ENCODE data around the gene KCNJ16. TPM values are rescaled to one million over a fixed set of nuclear protein-coding genes. Genes with fewer than 3 reads are reported as not detected.

The KCNJ16 gene
- total RNA-seq, 4 donors from 2014 or later: 0.57 to 0.67 TPM; not detected in 2

DNA sequence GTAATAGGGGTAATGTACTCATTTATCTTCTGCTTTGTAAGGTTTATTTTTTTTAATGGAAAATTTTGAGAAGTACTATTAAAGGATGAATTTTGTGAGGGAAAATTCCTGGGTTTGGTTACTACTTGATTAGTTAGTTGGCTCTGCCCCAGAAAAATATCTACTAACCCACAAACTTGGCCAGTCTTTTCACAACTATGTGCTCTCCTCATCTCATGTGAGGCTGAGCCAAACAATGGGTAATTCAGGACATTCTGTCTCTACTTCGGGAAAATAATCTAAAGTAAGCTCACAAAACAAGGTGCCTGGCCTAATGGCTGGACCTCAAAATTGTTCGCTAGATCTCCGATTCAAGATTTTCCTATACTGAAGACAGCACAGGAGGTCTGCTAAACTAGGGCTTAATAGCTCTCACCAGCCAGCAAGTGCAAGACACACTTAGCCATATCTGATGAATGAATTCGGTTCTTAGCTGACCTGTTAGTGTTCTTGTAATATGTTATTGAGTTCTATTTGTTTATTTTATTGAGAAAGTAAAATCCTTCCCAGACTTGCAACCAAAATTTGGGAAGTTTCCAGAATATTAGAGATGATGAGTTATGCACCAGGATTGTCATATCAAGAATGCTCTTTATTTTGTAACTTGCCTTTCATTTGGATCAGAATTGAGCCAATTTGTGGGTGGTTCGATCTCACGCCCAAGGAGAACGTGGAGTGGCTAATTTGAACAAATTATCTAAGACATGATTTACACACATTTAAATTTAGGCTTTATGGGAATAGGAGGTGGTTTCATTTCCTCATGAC is 5.7 kb downstream of the KCNJ16 start:
- no peaks in the 10 kb centered on the region for H3K9me3 ChIP-seq
- no peak overlapping the region for H3K4me3 ChIP-seq
- no peaks in the 10 kb centered on the region for H3K4me1 ChIP-seq
- TF ChIP-seq, protein P1, sequence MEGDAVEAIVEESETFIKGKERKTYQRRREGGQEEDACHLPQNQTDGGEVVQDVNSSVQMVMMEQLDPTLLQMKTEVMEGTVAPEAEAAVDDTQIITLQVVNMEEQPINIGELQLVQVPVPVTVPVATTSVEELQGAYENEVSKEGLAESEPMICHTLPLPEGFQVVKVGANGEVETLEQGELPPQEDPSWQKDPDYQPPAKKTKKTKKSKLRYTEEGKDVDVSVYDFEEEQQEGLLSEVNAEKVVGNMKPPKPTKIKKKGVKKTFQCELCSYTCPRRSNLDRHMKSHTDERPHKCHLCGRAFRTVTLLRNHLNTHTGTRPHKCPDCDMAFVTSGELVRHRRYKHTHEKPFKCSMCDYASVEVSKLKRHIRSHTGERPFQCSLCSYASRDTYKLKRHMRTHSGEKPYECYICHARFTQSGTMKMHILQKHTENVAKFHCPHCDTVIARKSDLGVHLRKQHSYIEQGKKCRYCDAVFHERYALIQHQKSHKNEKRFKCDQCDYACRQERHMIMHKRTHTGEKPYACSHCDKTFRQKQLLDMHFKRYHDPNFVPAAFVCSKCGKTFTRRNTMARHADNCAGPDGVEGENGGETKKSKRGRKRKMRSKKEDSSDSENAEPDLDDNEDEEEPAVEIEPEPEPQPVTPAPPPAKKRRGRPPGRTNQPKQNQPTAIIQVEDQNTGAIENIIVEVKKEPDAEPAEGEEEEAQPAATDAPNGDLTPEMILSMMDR (IDR thresholded peaks at IDR 0.05): no peak
- no peak for TF ChIP-seq POLR2A (IDR thresholded peaks at IDR 0.05)
- H3K36me3 ChIP-seq: no peaks in the 10 kb centered on the region
- H3K27me3 ChIP-seq: no peaks in the 10 kb centered on the region
- no peak overlapping the region for H3K27ac ChIP-seq
- no peak for DNase-seq

DNA sequence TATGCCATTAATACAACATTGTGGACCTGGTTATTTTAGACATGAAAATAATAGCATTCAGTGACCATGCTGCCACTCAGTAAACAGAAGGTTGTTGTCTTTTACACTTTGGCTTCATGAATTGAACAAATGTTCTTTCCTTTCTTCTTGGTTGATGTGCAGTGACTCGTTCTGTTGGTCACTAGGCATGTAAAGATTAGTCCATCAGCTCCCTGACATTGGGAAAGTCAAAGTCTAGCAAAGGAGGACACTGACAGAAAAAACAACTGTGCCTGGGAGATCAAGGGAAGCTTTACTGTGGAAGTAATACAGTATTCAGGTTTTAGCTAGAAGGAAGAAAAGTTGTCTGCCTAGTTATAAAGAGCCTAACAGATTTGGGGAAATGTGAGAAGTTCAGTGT is 6.9 kb downstream of the KCNJ16 start:
- Histone ChIP-seq H3K4me3 (no peak overlapping the region), H3K9me3 (no peaks in the 10 kb centered on the region), H3K27me3 (no peaks in the 10 kb centered on the region), H3K36me3 (no peaks in the 10 kb centered on the region), H3K27ac (no peak overlapping the region), H3K4me1 (no peaks in the 10 kb centered on the region)
- no peak for TF ChIP-seq POLR2A (IDR thresholded peaks at IDR 0.05)
- TF ChIP-seq, protein P1 (IDR thresholded peaks at IDR 0.05): no peak
- no peak for DNase-seq

DNA sequence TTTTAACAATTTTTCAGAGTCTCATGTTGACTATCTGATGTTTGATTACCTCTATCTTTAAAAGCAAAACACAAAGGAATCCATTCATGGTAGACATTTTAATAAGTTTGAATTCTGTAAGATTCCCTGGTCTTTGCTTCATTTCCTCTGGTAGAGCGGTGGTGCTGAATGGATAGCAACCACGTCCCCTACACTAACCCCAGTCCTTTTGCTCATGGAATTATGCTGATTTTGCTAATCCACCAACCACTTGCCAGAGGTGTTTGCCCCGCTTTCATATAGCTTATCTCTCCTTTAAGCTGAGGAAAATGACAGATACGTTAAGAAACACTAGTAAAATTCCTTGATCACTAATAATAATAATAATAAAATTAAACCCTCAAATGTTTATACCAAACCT is 9.5 kb downstream of the KCNJ16 start:
- H3K27ac ChIP-seq: no peak overlapping the region
- no peak overlapping the region for H3K4me3 ChIP-seq
- no peaks in the 10 kb centered on the region for H3K27me3 ChIP-seq
- no peaks in the 10 kb centered on the region for H3K36me3 ChIP-seq
- no peaks in the 10 kb centered on the region for H3K9me3 ChIP-seq
- no peak for DNase-seq
- H3K4me1 ChIP-seq: no peaks in the 10 kb centered on the region
- no peak for TF ChIP-seq POLR2A (IDR thresholded peaks at IDR 0.05)
- TF ChIP-seq, protein P1 (IDR thresholded peaks at IDR 0.05): no peak

DNA sequence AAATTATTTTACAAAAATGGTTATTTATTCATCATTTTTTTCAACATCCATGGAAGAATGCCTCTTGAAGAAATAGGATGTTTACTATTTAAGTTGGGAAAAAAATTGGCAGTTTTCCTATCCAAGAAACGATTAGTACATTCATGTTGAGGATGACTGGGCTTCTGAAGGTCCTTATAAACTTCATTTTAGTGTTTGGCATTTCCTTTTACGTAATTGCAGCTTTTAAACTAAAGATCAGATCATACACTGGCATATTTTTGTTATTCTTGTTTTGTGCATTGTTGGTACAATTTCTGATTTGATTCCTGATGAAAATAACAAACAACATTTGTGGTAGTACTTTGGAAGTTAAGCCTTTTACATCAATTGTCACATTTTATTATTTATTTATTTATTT is 11.5 kb downstream of the KCNJ16 start:
- Histone ChIP-seq H3K27ac (no peak overlapping the region), H3K4me3 (no peak overlapping the region)
- DNase-seq: no peak

DNA sequence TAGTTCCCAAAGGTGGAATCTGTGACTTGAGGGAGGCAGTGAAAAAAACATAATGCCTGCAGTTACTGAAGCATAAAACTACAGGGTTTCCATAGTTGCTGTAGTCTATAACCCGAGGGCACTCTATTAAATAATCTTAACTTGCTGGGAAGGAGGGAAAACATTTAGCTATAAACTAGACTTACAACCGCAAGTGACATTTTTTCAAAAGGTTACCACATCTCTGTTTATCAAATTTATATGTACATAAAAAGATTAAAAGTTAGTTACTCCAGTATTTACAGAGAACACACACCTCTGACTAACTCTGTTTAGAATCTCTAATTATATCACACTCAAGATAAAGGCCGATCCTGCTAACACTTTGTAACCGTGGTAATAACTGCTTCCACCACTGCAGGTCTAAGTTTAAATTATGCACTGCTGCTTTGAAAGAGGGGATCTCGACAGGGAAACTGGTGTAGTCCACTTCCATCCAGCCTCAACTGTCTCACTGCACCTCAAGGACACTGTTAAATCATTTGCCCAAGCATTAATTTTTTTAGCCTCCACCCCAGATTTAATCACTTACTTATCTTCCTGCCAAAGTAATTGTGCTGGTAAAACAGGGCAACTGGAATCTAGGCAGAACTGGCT is 14.6 kb downstream of the KCNJ16 start:
- no peak overlapping the region for H3K4me3 ChIP-seq
- H3K4me1 ChIP-seq: no peaks in the 10 kb centered on the region
- H3K27me3 ChIP-seq: no peaks in the 10 kb centered on the region
- DNase-seq: no peak
- H3K9me3 ChIP-seq: no peaks in the 10 kb centered on the region
- no peaks in the 10 kb centered on the region for H3K36me3 ChIP-seq
- TF ChIP-seq, protein P1 (IDR thresholded peaks at IDR 0.05): peak in 2 of 6 experiments; percentile 9 to 23
- no peak for TF ChIP-seq POLR2A (IDR thresholded peaks at IDR 0.05)
- no peak overlapping the region for H3K27ac ChIP-seq

More for the DNA sequence above, 11.5 kb downstream of the KCNJ16 start:
- Histone ChIP-seq H3K27me3 (no peaks in the 10 kb centered on the region), H3K4me1 (no peaks in the 10 kb centered on the region), H3K36me3 (no peaks in the 10 kb centered on the region), H3K9me3 (no peaks in the 10 kb centered on the region)
- TF ChIP-seq, protein P1 (IDR thresholded peaks at IDR 0.05): no peak
- TF ChIP-seq POLR2A (IDR thresholded peaks at IDR 0.05): no peak
